ENCODE measurements around the gene SLC2A9.
"Not testable (repeated sequence)": the region's sequence is repeated elsewhere in the genome, so short reads cannot be mapped to it uniquely, and the experiment has no call there.

Gene SLC2A9

DNA sequence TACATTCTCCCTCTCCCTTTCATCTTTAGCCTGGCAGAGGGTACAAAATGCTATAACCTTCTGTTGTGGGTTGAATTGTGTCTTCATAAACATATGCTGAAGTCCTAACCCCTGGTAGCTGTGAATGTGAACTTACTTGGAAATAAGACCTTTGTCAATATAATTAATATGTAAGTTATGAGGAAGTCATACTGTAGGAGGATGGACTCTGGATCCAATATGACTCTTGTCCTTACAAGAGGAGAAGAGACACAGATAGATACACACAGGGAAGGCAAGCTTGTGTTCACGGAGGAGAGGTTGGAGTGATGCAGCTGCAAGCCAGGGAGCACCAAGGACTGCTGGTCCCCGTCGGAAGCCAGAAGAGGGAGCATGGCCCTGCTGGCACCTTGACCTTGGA is 94.7 kb downstream of the SLC2A9 start:
- DNase-seq: no peak

DNA sequence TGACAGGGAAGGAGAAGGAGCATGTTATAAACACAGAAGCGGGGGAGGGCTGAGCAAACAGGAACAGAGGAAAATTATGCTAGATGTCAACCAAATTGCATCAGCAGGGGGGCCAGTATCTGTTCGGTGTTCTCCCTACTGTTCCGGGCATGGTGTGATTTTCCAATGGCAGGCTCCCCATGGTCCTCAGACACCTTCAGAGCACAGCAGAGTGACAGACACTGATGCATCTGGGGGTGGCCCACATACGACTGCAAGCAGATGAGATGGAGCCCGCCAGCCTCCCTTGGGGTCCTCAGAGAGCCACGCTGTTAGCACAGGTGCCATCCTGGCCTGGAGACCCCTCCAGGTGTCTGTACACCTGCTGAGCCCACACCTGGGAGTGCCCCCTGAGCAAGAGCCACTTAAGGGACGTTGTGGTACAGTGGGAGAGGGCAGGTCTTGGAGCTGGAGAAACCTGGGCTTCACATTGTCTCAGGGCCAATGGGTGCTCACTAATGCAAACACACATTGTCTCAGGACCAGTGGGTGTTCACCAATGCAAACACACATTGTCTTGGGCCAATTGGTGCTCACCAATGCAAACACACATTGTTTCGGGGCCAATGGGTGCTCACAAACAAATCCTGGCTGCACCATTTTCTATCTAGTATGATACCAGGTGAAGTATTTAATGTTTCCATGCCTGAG is 95.4 kb downstream of the SLC2A9 start:
- no peak for DNase-seq

DNA sequence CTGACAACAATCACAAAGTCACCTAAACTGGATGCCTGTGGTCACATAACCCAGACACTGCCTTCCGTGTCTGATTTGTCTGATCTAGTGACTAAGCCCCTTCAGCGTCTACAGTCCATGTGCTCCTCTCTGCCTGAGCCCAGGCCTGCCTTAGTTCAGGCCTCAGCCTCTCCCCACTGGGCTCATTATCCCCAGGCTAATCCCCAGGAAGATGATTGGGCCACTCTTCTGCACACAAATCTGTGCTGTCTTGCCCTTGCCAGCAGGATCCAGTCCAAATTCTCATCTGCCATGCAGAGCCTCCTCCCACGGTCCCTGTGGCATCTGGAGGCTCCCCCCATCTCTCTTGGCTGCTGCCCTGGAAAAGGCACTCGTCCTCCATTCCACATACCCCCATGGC is 96.5 kb downstream of the SLC2A9 start:
- DNase-seq: no peak

DNA sequence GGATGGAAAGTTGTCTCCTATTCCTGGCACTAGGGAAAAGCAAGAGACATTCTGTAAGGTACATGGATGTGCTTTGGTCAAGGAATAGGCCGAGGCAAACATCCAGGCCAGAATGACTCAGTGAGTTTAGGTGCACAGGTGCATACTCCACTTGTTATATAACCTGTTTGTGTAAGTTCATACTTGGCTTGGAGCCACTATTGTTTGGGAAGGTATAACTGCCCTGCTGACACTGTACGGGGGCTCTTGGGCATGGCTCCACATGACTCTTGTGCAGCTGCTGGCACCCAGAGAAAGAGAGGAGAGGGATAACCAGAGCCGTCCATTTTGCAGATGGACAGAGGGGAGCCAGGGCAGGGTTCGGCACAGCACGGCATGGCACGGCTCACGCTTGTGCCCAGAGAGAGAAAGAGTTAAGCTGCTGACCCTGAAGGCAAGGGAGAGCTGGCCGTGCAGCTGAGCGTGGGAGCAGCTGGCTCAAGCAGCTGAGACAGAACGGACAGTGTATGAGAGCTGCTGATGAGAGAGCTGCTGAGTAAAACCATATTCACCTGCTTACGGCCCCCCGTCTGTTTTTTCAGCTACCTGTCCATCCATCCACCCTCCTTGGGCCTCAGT is 98.0 kb downstream of the SLC2A9 start:
- DNase-seq: no peak

DNA sequence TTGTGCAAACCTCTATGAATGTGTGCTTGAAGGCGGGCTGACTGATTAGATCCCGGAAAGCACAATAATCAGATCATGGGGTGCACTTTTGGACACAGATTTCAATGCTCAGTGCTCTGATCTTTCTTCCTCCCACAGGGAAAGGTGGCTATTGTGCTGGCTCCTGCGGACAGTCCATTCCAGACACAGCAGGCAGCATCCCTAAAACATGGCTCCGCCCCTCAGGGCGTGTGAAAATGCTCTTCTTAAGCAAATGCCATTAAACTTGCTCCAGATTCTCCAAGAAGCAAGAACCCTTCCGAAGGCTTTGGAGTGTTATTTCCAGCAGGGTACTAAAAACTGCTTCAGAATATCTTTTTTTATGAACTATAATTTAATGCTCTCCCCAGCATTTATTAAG is 100.0 kb downstream of the SLC2A9 start:
- DNase-seq: no peak

DNA sequence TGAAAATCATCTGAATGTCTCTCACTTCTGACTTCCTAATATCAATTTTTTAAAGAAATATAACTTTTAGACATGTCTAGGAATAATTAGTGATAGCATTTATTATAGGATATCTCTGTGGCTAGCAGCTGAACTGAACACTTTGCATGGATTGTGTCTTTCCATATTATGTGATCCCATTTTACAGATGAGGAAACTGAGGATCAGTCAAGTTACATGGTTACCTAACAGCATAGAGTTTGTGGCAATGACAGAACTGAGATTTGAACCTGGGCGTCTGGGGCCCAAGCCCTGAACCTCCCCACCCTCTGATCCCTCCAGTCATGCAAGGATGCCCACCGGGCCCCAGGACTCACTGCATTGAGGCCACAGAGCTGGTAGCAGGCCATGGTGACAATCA is 101.3 kb downstream of the SLC2A9 start:
- DNase-seq: no peak

DNA sequence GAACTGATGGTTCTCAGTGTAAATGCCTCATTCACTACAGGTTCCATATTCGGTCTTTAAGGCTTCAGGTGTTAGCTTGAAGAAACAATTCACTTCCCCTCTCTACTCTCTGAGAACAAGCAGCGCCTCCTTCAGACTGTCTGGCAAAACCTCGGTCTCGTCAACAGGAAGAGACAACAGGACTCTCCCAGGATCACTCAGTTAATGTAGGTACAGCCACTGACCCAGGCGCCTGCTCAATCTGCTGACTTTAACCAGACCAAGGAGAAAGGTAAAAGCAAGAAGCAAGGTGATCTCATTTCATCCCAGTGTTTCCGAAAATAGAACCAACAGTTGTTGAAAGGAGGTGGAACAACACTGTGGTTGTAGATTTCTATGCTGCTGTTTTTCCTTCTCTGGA is 102.2 kb downstream of the SLC2A9 start:
- no peak for DNase-seq

DNA sequence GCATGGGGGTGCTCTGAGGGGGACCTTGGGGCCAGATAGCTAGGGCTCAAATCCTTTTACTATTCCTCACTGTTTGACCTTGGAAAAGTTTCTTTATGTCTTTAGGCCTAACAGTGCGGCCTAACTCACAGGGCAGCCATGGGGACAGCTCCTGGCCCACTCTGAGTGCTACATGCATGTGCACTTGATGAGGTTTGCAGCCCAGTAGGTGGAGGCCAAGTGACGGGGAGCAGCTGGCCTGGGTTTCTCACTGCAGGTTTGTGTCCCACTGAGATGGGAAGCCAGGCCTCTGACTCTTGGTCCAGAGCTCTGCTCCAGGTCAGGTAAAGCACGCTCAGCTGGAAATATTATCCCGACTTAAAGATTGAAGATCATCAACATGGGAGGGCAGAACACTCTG is 102.8 kb downstream of the SLC2A9 start:
- no peak for DNase-seq

DNA sequence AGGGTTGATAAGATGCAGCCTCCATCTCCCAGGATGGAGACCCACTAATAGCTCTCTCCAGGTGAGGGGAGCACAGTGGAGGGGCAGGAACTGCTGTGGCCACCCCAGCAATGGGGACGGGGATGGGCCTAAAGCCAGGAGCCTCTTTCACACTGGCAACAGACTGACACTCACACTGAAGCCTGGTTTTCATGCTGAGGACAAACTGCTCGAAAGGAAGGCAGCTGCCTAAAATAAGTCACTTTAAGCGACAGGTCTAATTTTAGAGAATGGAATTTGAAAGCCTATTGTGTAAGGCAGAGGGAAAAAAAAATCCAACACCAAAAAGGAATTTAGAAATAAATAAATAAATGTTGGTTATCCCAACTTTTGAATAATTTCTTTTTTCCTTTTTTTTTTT is 104.4 kb downstream of the SLC2A9 start:
- no peak for DNase-seq

DNA sequence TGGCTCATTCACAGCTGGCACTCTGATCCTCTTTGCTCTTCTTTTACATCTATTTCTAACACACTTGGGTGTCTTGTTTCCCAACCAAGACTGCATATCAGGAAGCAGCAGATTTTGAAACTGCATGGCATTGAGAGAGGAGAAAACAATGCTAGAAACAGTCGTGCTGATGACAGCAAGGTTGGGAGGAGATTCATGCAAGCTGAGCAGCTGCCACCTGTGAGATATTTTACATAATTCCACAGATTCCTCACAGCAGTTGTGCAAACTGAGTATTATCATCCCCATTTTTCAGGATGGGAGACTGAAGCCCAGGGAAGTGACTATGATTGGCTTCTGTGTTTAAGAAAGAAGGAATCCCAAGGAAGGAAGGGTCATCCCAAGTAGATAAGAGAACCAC is 105.0 kb downstream of the SLC2A9 start:
- no peak for DNase-seq

DNA sequence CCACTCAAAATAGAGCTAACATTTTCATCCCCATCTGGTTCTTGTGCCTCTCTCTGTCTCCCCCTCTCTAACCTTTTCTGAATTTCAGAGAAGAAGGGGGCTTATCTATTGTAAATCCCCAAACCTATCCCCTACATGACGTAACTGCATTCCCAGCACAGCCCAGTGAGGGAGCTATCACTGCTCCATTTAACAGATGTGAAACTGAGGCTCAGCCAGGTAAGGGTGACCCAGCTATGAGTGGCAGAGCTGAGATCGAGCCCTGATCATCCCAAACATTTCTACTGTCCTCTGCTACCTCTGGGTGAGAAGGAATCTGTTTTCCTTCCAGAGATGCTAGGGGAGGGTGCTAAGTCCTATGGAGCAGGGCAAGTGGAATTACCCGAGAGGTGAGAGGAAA is 107.5 kb downstream of the SLC2A9 start:
- DNase-seq: no peak

DNA sequence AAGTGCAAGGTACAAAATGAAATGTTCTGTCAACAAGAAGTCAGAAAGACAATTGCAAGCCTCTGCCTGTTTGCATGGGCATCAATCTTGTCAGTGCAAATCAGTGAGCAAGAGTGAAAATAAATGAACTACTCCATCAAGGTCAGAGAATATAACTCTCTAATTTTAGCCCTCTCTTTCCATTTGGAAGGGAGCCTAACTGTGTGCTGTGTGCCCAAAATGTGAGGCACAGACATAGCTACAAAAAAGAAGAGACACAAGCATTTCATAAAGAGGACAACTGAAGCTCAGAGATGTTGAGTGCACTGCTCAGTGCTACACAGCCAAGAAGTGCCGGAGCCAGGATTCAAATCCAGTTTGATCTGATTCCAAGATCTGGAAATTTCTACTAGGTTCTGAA is 114.3 kb downstream of the SLC2A9 start:
- DNase-seq: no peak

DNA sequence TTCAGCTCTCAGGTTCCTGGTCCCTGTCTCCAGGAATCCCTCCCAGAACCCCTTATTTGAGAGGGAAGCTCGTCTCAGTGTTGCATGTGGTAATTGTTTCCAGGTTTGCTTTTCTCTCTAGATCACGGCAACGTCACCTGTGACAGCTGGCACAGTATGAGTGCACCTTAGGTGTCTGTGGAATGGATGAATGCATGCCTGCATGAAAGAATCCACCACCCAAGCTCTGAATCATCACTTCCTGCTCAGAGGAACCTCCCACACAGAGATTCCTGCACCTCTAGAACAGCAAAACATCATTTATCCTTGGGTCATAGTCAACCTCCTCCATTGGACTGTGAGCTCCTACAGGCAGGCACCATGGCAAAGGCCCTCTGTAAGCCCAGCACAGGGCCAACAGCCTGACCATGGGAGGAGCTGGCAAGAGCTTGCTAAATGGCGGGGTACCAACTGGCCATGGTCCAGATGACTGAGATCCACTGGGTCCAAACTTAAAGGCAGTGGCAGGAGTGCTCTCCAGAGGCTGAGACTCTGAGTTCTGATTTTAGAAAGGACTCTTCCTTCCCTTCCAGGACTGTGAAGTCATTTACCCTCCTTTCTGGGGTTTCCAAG is 116.2 kb downstream of the SLC2A9 start:
- peak in 2 of 14 donors; percentile 3 to 6 for DNase-seq

DNA sequence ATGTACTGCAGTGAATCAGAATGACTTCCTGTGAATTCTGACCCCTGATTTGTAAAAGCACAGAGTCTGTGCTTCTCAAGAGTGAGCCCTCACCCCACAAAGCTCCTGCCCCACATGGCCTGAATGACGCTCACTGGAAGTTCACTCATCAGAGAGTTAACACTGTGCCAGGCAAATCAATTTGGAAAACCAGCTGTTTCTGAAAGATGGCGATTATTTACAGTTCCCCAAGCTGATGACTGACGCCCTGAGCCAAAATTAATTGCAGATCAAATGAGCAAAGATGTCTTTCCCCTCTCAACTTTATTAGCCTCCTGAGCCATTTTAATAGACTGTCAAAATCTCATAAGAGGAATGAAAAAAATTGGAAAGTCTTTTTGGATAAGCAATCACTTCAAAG is 118.0 kb downstream of the SLC2A9 start:
- DNase-seq: no peak

DNA sequence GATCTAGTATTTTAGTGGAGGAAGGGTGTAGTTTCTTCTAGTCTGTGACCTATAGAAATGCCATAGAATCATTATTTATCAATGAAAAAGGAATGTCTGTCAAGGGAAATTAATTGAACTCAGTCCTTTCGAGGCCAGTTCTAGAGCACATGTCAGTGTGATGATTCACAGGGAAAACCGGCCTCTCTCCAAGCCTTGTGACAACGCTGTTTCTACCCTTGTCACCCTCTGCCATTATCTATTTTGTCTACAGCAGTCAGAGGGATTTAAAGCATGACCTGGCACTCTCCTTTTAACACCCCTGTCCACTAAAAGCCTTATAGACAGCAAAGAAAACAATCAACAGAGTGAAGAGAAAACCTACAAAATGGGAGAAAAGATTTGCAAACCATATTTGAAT is 120.0 kb downstream of the SLC2A9 start:
- DNase-seq: no peak

DNA sequence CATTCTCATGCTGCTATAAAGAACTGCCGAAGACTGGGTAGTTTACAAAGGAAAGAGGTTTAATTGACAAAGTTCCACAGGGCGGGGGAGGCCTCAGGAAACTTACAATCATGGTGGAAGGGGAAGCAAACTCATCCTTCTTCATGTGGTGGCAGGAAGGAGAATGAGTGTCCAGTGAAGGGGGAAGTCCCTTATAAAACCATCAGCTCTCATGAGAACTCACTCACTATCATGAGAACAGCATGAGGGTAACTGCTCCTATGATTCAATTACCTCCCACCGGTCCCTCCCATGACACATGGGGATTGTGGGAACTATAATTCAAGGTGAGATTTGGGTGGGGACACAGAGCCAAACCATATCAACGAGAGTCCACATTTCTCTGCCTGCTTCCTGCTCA is 120.7 kb downstream of the SLC2A9 start:
- DNase-seq: not testable (repeated sequence)

DNA sequence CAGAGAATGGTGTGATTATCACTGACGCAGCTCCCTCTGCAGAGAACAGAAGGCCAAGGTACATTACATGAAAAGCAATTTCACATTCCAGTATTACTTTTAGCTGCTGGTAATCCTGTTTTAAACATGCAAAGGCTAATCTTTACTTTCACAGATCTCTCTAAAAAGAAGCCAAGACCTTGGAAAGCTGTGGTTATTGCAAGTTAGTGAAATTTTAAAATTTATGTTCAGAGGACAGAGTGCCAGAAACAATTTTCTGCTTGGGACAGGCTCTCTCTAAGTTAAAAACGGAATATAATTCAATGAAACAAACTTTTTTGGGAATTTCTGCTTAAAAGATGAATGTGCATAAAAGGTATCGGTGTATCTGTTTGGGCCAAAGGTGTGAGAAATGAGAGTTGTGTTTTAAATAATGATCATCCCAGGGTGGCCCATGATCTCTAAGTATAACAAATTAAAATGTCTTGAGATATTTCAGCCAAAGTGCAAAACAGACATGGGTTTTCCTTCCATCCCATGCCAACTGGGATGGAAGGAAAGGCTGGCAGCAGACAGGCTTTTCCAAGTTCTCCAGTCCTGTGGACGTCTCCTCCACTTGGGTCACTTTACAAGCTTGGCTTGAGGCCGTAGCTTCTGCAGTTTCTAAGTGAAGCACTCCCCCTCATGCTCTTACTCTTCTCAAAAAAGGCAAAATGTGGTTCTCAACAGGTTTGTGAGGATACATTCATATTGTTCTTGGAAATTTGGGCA is 121.8 kb downstream of the SLC2A9 start:
- DNase-seq: no peak

DNA sequence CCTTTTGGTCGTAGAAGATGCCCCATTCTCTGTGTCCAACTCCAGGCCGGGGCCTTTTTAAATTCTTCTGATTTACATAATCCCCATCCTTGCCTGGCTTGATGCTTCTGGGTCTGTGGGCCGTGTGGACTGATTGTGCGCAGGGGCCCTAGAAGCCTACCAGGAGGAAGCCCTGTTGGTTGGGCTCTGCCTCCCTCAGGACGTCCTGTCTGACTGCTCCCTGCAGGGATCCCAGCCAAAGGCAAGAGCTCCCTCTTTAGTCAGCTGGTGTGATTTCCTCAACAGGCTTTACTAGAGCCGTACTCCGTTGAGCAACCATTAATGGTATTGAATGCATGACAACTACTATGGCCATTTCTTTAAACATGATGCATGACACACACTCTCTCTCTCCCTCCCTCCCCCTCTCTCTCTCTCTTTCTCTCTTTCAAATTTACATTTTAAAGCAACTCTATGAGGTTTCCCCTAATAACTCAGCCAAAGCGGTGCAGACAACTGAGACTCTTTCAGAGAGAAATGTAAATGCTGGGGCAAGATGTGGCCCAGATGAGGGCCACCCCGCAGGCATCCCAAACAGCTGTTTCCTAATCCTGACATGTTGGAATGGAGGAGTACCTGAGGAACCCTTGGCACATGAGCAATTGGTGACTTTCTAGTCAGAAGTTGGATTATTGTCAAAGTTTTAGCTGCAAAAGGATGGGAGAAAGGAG is 122.5 kb downstream of the SLC2A9 start:
- DNase-seq: peak in 5 of 14 donors; percentile 4 to 22 (median 9)

DNA sequence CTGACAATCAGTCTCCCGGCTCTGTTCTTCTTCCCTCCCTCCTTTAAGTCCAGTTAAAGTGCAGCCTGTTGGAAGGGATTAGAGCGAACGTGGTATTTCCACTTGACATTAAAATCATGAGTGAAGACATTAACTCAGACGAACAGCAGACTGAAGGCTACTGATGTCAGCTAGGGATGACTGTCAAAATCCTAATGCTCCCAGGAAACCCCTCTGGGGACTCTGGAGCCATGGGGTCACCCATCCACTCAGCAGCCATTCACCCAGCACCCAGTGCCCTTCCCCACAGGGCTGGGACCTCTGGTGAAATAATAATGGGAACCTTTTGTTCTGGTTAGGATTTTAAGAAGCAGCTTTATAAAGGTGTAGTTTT is 126.0 kb downstream of the SLC2A9 start:
- DNase-seq: no peak

DNA sequence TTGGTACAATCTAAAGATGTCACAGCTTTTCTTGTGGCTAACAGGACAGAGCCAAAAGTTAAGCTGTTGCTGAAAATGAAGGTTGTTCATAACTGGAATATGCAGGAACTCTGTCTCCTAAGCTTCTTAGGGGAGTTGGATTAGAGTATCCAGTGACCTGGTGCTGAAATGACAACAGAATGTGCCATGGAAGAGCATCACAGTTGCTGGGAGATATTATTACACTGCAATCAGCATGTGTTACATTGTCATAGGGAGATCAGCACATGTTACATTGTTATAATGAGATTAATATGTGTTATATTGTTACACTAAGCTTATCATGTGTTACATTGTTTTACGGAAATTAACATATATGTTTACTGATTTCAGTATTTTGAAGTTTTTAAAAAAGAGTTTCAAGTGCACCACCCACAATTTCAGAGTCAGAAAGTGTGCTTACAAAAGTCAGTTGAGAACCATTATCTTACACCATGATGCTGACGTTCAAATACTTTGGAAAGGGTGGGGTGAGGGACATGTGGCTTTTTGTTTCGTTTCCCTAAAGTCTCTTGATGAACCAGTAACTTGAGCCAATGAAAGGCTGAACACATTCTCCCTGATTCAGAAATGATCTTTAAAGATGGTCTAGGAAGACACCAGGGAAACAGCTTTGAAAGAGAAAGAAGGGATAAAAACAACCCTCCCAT is 126.5 kb downstream of the SLC2A9 start:
- DNase-seq: no peak

DNA sequence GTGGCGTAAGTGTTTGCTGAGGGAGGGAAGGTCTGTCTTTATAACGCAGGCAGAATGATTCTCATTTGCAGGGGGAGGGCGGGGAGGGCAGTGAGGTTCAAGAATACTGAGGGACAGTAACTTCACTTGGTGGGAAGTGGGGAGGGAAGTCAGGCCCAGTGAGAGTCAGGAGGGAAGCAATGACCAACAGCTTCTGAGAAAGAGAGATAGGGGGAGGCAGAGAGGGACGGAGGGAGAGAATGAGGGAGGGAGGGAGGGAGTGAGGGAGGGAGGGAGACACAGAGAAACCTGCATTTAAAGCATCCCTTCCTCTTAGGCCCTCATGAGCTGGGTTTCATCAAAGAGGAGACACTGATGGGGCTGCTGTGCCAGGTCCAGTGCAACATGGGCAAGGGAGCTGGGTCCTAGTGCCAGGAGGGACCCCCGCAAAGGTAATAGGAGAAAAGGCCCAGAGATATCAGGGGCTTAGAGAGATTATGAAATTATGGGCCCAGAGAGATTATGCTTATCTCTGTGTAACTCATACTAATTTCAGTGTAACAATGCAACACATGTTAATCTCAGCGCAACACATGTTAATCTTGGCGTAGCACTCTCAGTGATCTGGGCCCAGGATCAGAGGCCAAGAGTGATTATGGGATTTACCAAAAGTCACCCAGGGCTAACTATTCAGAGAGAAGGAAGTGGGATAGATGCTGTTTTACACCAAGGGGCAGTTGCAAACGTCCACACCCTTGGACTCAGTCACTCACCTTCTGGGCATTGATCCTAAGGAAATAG is 127.8 kb downstream of the SLC2A9 start:
- DNase-seq: no peak

All from C1 segment of cervical spinal cord (tissue), 14 donors.